HepG2 (cell line): ENCODE data around the gene PDPK1. TPM values are rescaled to one million over a fixed set of nuclear protein-coding genes. Genes with fewer than 3 reads are reported as not detected.
A peak's percentile ranks its signal among the peaks of the same experiment; 100 is the strongest.

Experiments
- ERF ChIP-seq: IDR thresholded peaks from 2 replicates; pipeline ENCODE4 v1.6.1; 2018; ENCODE audit warnings: missing biosample characterization, missing genetic modification reagents
- KLF12 ChIP-seq: sonication (generic); formaldehyde crosslinking; IDR thresholded peaks from 2 replicates; pipeline ENCODE4 v1.4.0; 2020; ENCODE audit warnings: missing genetic modification reagents, borderline replicate concordance
- POLR2AphosphoS2 ChIP-seq: IDR thresholded peaks from 2 replicates; pipeline ENCODE4 v1.6.1; 2011; ENCODE audit warnings: low read depth, low read length, improper control_type of control experiment
- SATB2 ChIP-seq: sonication (generic); formaldehyde crosslinking; IDR thresholded peaks from 2 replicates; pipeline ENCODE4 v1.5.0; 2020; ENCODE audit warnings: missing genetic modification reagents
- YEATS4 ChIP-seq: sonication (generic); formaldehyde crosslinking; IDR thresholded peaks from 2 replicates; pipeline ENCODE4 v1.4.0; 2020; ENCODE audit warnings: missing genetic modification reagents, borderline replicate concordance
- YY1 ChIP-seq: IDR thresholded peaks from 2 replicates; pipeline ENCODE4 v1.6.1; 2011; ENCODE audit warnings: low read length, low read depth, moderate library complexity, mild to moderate bottlenecking; ENCODE audit not compliant: insufficient read depth, insufficient replicate concordance
- ZNF263 ChIP-seq: sonication (generic); formaldehyde crosslinking; IDR thresholded peaks from 2 replicates; pipeline ENCODE4 v1.4.0; 2020; ENCODE audit warnings: missing genetic modification reagents
- ZNF552 ChIP-seq: sonication (generic); formaldehyde crosslinking; IDR thresholded peaks from 2 replicates; pipeline ENCODE4 v1.9.0; 2022; ENCODE audit warnings: missing genetic modification reagents, mild to moderate bottlenecking, borderline replicate concordance
- ZNF790 ChIP-seq: sonication (generic); formaldehyde crosslinking; IDR thresholded peaks from 2 replicates; pipeline ENCODE4 v1.8.0; 2022; ENCODE audit warnings: missing genetic modification reagents, mild to moderate bottlenecking, borderline replicate concordance
- ZNF879 ChIP-seq: sonication (generic); formaldehyde crosslinking; IDR thresholded peaks from 2 replicates; pipeline ENCODE4 v1.8.1; 2023; ENCODE audit warnings: missing genetic modification reagents
- polyA plus RNA-seq, 8 experiments: library from polyadenylated mRNA; depleted of rRNA in 3 of 8; stranded (reverse) in 7 of 8; unstranded in 1 of 8; fragments of >200 nt; fragmentation: Illumina TruSeq in 4 of 8; extraction: Trizol in 4 of 8; gene quantifications; 2 replicates each; pipeline versions ENCODE4 v1.2.1 to v1.2.3, GENCODE V29; 2011 to 2016; ENCODE audit warnings: low read depth in 4 of 8, missing spikeins in 1 of 8, mixed read lengths in 1 of 8; ENCODE audit not compliant: insufficient read depth in 1 of 8
- total RNA-seq, 5 experiments: library from RNA; depleted of rRNA; stranded (reverse); fragments of >200 nt; fragmentation: Illumina TruSeq; extraction: Trizol; gene quantifications; 2 replicates each; pipeline ENCODE4 v1.2.3, GENCODE V29; 2016; ENCODE audit warnings: low read depth in 1 of 5
- TF ChIP-seq, protein P1 (sequence below): IDR thresholded peaks from 2 replicates; pipeline ENCODE4 v1.6.1; 2016; ENCODE audit warnings: missing biosample characterization, missing genetic modification reagents, low read depth
- TF ChIP-seq, protein P2 (sequence below): sonication (generic); IDR thresholded peaks from 2 replicates; pipeline ENCODE4 v1.6.1; 2016; ENCODE audit warnings: low read depth, borderline replicate concordance
- TF ChIP-seq, protein P3 (sequence below): fragments of 450-650 bp; IDR thresholded peaks from 2 replicates; pipeline ENCODE4 v1.6.1; 2016
- TF ChIP-seq, protein P4 (sequence below): sonication (generic); formaldehyde crosslinking; IDR thresholded peaks from 2 replicates; pipeline ENCODE4 v1.4.0; 2020; ENCODE audit warnings: missing genetic modification reagents
- TF ChIP-seq, protein P5 (sequence below): sonication (generic); formaldehyde crosslinking; IDR thresholded peaks from 2 replicates; pipeline ENCODE4 v1.8.1; 2023; ENCODE audit warnings: mild to moderate bottlenecking, missing genetic modification reagents
- TF ChIP-seq, protein P6 (sequence below): IDR thresholded peaks from 2 replicates; pipeline ENCODE4 v1.6.1; 2016

PDPK1 gene
- total and polyA plus RNA-seq, 2 of the 13 experiments (the other 11 are each of a cell fraction or from before 2014, with no cell fraction given) = 59.6 to 129 TPM

DNA sequence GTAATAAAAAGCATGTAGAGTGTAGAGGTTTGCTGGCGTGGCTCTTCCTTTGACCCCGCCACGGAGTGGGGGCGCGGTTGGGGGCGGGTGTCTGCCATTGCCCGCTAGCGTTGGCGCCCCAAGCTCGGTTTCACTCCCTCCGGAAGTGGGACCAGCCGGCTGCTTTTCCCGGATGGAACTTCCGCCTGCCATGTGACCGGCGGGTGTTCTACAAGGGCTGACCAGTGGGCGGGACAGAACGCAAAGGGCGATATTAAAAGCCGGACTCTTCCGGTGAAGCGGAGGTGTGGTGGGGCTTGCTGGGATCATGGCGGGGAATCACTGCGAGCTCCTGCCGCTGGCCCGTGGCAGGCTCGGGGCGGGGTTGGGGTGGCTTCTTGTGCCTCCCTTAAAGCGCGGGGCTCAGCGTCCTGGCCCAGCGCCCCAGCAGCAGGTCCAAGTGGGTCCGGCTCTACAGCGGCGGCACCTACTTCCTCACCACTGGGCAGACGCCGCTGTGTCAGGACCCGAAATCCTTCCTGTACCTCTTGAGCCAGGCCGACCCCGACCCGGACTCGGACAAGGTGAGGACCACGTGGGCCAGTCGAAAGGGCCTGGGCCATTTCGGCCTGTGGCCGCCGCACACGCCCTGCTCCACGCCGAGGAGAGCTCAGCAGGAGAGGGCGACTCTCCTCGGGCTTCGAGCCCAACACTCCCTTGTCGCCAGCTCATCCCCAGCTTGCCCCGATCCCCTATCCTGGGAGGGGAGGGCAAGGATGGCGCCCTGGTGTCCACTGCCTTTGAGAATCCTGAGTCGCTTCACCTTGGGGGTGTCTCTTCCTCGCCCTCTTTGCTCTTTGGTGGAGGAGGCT lies 65.6 kb downstream of the PDPK1 start (continued):
- TF ChIP-seq ZNF790 (CRISPR knock-in tag) (no peak; the same call in 1 of the 2 replicates), SATB2 (no peak), ZNF879 (no peak; the same call in 1 of the 2 replicates), YY1 (peak; percentile 91), ERF (CRISPR knock-in tag) (peak; percentile 94), YEATS4 (CRISPR knock-in tag) (peak; percentile 95), ZNF263 (CRISPR knock-in tag) (no peak; the same call in 1 of the 2 replicates), ZNF552 (CRISPR knock-in tag) (peak; percentile 74; the same call in 1 of the 2 replicates), KLF12 (CRISPR knock-in tag) (peak; percentile 84; the same call in 1 of the 2 replicates), POLR2AphosphoS2 (peak; percentile 89)
- TF ChIP-seq, protein P1, sequence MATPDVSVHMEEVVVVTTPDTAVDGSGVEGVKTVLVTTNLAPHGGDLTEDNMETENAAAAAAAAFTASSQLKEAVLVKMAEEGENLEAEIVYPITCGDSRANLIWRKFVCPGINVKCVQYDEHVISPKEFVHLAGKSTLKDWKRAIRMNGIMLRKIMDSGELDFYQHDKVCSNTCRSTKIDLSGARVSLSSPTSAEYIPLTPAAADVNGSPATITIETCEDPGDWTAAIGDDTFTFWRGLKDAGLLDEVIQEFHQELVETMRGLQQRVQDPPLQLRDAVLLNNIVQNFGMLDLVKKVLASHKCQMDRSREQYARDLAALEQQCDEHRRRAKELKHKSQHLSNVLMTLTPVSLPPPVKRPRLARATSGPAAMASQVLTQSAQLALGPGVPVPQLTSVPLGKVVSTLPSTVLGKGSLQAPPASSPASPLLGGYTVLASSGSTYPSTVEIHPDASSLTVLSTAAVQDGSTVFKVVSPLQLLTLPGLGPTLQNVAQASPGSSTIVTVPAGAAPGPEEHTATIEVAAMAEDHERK (CRISPR knock-in tag) = no peak
- TF ChIP-seq, protein P2, sequence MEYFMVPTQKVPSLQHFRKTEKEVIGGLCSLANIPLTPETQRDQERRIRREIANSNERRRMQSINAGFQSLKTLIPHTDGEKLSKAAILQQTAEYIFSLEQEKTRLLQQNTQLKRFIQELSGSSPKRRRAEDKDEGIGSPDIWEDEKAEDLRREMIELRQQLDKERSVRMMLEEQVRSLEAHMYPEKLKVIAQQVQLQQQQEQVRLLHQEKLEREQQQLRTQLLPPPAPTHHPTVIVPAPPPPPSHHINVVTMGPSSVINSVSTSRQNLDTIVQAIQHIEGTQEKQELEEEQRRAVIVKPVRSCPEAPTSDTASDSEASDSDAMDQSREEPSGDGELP = peak; percentile 82; the same call in 1 of the 2 replicates
- TF ChIP-seq, protein P3, sequence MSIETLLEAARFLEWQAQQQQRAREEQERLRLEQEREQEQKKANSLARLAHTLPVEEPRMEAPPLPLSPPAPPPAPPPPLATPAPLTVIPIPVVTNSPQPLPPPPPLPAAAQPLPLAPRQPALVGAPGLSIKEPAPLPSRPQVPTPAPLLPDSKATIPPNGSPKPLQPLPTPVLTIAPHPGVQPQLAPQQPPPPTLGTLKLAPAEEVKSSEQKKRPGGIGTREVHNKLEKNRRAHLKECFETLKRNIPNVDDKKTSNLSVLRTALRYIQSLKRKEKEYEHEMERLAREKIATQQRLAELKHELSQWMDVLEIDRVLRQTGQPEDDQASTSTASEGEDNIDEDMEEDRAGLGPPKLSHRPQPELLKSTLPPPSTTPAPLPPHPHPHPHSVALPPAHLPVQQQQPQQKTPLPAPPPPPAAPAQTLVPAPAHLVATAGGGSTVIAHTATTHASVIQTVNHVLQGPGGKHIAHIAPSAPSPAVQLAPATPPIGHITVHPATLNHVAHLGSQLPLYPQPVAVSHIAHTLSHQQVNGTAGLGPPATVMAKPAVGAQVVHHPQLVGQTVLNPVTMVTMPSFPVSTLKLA = peak; percentile 70
- TF ChIP-seq, protein P4, sequence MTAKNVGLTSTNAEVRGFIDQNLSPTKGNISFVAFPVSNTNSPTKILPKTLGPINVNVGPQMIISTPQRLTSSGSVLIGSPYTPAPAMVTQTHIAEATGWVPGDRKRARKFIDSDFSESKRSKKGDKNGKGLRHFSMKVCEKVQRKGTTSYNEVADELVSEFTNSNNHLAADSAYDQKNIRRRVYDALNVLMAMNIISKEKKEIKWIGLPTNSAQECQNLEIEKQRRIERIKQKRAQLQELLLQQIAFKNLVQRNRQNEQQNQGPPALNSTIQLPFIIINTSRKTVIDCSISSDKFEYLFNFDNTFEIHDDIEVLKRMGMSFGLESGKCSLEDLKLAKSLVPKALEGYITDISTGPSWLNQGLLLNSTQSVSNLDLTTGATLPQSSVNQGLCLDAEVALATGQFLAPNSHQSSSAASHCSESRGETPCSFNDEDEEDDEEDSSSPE = peak; percentile 86
- TF ChIP-seq, protein P5, sequence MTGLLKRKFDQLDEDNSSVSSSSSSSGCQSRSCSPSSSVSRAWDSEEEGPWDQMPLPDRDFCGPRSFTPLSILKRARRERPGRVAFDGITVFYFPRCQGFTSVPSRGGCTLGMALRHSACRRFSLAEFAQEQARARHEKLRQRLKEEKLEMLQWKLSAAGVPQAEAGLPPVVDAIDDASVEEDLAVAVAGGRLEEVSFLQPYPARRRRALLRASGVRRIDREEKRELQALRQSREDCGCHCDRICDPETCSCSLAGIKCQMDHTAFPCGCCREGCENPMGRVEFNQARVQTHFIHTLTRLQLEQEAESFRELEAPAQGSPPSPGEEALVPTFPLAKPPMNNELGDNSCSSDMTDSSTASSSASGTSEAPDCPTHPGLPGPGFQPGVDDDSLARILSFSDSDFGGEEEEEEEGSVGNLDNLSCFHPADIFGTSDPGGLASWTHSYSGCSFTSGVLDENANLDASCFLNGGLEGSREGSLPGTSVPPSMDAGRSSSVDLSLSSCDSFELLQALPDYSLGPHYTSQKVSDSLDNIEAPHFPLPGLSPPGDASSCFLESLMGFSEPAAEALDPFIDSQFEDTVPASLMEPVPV (CRISPR knock-in tag) = no peak; the same call in 1 of the 2 replicates
- TF ChIP-seq, protein P6, sequence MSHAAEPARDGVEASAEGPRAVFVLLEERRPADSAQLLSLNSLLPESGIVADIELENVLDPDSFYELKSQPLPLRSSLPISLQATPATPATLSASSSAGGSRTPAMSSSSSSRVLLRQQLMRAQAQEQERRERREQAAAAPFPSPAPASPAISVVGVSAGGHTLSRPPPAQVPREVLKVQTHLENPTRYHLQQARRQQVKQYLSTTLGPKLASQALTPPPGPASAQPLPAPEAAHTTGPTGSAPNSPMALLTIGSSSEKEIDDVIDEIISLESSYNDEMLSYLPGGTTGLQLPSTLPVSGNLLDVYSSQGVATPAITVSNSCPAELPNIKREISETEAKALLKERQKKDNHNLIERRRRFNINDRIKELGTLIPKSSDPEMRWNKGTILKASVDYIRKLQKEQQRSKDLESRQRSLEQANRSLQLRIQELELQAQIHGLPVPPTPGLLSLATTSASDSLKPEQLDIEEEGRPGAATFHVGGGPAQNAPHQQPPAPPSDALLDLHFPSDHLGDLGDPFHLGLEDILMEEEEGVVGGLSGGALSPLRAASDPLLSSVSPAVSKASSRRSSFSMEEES (CRISPR knock-in tag) = peak; percentile 96
